NB4 (cell line): ENCODE data around the gene MYO9B.

Experiments
- CTCF ChIP-seq: IDR thresholded peaks from one replicate; pipeline ENCODE4 v1.5.1; 2012; ENCODE audit warnings: low read depth, low read length
- MAX ChIP-seq: IDR thresholded peaks from 2 replicates; pipeline ENCODE4 v1.6.1; 2011; ENCODE audit warnings: low read depth, low read length
- MYC ChIP-seq: IDR thresholded peaks from 2 replicates; pipeline ENCODE4 v1.6.1; 2011; ENCODE audit warnings: low read depth, low read length

DNA sequence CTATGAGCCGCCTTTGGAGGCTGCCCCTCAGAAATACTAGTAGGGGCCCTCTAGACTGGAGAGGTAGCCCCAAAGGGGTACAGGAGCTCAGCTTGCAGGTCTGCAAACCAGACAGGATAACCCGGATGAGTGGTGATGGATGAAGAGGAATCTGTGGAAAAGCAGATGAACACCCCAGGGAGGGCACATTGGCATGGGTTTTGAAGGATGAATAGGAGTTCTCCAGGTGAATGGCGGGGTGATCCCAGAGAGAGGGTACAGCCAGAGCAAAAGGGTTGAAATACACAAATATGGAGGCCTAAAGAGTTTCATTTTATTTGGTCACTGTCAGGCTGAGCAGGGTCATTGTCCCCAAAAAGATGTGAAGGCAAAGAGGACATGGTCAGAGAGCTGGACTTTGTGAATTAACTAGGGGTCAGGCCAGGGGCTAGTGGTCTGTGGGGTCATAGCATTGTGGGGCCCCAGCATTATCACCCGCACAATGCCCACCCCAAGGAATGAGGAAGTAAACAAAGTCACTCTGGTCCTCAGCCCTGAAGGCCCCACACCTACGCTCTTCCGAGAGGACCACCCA, 165.3 kb downstream of the MYO9B start:
- TF ChIP-seq CTCF: no peak
- no peak for TF ChIP-seq MYC
- no peak for TF ChIP-seq MAX
